Adipocyte (in vitro differentiated cells): ENCODE results near the gene KCNMB1.

Experiments used
- DNase-seq: peaks from one replicate; pipeline ENCODE4 v3.0.0-alpha.2; 2015; ENCODE audit warnings: low read depth
- H3K27me3 ChIP-seq: replicated peaks from 2 replicates; pipeline ENCODE4 v1.7.0; 2013; ENCODE audit warnings: mild to moderate bottlenecking, low read length, moderate library complexity; ENCODE audit not compliant: control insufficient read depth, insufficient read depth
- H3K36me3 ChIP-seq: 2 replicates; pipeline ENCODE4 v1.7.0; 2013; ENCODE audit warnings: low read length, mild to moderate bottlenecking, moderate library complexity; ENCODE audit not compliant: control insufficient read depth, insufficient read depth, severe bottlenecking
- H3K4me1 ChIP-seq: 2 replicates; pipeline ENCODE4 v1.7.0; 2013; ENCODE audit warnings: mild to moderate bottlenecking, low read length, moderate library complexity; ENCODE audit not compliant: control insufficient read depth, insufficient read depth
- H3K4me3 ChIP-seq: 2 replicates; pipeline ENCODE4 v1.7.0; 2013; ENCODE audit warnings: mild to moderate bottlenecking, low read length, moderate library complexity
- H3K9ac ChIP-seq: 2 replicates; pipeline ENCODE4 v1.7.0; 2013; ENCODE audit warnings: mild to moderate bottlenecking, low read length, moderate library complexity
- H3K9me3 ChIP-seq: 2 replicates; pipeline ENCODE4 v1.7.0; 2013; ENCODE audit warnings: mild to moderate bottlenecking, low read length, moderate library complexity; ENCODE audit not compliant: control insufficient read depth

The KCNMB1 gene

DNA sequence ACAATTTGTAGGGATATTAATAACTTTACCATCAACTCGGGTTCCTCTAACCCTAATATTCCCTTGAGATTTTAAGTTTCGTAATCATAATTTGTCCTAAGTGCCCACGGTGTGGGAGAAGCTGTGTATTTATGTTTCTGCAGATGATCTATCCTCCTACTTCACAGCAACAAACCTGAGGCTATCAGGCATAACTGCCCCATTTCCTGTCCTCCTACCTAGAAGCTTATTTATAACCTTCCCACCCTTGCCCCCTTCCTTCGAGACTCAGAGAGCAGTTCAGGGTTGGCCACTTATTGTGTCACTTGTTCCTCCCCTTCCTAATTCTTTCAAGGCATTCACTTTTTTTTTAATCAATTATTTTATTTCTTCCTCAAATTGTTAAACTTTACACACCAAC is 62.0 kb downstream of the KCNMB1 start:
- Histone ChIP-seq H3K4me1 (peaks cover 13% of the 10 kb centered on the region), H3K9ac (no peak overlapping the region), H3K27me3 (peaks cover 16% of the 10 kb centered on the region), H3K9me3 (no peaks in the 10 kb centered on the region), H3K4me3 (no peak overlapping the region), H3K36me3 (no peaks in the 10 kb centered on the region)
- no peak for DNase-seq
